Activated CD4-positive, alpha-beta T cell treated with anti-CD3 and anti-CD28 coated beads, Interleukin-2, amount 50 U/mL, for 24 hours (primary cell): ENCODE data around the gene USP49.
"Not testable (repeated sequence)": the region's sequence is repeated elsewhere in the genome, so short reads cannot be mapped to it uniquely, and the experiment has no call there.

ENCODE experiments used
- DNase-seq, 2 donors: peaks; one replicate each; pipeline ENCODE4 v3.0.0-alpha.2; 2020; ENCODE audit warnings: low read depth in 1 of 2, low spot score in 1 of 2

The USP49 gene

DNA sequence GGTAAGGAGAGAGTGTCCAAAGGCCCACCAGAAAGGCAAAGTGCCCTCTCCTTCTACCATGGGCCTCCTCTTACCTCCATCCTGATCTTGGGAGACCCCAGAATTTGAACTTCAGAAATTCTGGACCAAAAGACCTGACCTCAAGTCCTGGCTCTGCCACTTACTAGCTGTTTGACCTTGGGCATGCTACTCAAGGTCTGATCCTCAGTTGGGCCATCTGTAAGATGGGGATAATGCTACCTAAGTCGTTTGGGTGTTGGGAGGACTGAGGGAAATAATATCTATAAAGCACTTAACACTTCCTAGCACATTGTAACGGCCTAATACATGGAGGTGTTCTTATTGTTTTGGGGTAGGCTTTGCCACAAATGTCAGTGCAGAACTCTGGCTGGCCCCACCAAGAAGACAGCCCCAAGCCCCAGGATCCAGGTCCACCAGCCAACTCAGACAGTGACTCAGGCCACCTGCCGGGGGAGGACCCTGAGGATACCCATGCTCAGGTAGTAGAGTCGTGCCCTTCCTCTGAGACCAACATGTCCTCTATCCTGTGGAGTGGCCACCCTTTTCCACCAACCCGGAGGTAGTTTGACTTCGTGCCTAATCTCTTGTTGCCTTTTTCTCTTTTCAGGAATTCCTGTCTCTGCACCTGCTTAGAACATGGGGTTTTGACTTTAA lies 111.9 kb downstream of the USP49 start:
- no peak for DNase-seq

GRCh38 chr6:41781366-41781730 lies 113.8 kb downstream of the USP49 start:
- no peak for DNase-seq

- DNase-seq: no peak
Measured at GRCh38 chr6:41780551-41781365, 114.4 kb downstream of the USP49 start, which contains the start of gene PRICKLE4. Gene PRICKLE4, plus strand, starts transcription at chr6:41780782. Its CDS starts 2,692 bp downstream, at chr6:41783474.

DNA sequence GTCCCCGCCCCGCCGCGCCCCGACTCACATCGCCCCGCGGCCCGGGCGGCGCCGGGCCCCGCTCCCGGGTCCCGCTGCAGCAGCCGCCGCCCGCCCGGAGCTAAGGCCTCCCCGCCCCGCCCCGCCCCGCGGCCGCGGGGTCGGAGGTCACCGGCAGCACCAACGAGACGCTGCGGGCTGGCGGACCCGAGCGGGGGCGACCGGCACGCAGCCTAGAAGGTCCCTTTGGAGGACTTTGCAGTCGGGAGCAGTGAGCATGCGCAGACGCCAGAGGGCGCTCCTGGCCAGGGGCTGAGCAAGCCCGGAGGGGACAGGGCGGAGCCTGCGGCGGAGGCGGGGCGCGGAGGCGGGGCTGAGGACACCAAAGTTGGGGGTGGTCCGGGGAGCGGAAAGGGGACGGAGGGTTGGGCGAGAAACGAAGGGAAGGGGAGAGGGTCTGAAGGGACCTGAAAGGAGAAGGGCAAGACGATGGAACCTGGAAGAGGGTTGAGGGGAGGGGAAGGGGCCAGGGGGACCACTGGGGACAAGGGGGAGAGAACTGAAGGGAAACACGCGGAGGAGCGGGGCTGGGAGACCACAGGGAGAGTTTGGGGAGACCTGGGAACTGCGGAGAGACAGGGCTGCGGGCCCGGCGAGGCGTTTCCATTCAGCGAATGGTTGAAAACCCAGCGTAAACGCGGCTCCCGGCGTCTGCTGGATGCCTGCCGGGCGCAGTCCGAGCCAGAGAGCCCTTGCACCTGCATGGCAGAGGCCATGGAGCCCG lies 115.2 kb downstream of the USP49 start, which contains the start of gene FRS3:
Gene FRS3 (minus strand): TSS at position 113 of the 763 bp plus-strand sequence. CDS start 2,913 bp downstream, outside the sequence.
- peak; percentile 99 for DNase-seq

DNA sequence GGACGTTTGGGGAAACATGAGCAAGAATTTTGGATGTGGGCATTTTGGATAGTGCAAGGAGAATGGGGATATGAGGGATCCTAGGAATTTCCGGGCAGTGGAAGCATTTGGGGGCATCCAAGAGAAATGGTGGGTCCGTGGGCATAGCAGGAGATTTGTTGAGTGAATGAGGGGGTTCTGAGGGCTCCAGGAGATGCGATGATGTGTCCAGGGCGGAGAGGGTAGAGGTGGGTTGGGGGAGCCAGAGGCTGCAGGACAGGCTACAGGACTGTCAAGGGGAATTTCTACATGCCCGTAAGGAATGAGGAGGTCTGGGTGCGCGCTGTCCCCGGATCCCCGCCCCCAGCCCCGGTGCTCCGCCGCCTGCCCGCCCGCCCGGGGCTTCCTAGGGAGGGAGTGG lies 115.8 kb downstream of the USP49 start:
- DNase-seq: no peak

DNA sequence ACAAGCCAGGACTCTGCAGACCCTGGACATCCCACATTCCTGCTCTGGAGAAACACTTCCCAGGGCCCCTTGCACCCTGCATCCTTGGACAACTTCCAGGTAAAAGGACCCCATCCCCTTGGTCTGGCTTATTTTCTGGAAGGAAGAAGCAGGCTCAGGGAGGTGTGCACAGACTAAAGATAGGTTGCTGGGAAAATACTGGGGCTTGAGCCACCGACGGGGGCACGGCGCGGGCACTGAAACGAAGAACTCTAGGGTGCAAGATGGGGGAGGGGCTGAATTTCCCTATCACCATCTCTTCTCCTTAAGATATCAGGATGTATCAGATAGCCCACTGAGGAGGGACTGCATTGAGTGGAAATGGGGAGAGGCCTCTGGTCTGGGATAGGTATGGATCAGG lies 116.3 kb downstream of the USP49 start:
- no peak for DNase-seq

DNA sequence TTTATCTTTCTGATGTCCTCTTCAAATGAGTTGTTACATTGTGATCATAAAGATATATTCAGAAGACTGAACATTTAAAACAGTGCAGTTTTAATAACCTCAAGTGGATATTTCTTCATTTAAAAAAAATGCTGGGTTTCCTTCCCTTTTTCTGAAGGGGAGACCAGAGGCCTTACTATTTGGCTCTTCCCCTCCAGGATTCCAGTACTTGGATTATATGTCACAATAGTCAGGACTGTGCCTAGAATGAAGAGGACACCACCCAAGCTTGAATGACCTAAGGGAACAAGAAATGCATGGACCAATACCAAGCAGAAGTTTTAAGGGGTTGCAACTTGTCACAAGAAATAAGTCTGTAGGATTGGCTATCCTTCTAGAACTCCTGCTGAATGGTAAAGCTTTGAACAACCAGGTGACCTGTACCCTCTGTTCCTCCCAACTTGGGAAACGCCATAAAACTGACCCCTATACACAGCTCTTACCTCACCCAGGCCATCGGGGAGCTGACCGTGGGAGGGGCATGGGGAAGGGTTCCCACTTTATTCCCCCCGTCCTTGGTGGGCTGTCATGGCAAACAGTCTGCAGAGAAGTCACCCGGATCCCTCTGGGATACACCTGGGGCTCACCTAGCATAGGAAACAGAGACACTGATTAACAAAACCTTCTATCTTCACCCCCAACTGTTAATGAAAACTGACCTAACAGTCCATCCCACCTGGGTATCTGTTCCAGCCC lies 117.5 kb downstream of the USP49 start:
- no peak for DNase-seq

DNA sequence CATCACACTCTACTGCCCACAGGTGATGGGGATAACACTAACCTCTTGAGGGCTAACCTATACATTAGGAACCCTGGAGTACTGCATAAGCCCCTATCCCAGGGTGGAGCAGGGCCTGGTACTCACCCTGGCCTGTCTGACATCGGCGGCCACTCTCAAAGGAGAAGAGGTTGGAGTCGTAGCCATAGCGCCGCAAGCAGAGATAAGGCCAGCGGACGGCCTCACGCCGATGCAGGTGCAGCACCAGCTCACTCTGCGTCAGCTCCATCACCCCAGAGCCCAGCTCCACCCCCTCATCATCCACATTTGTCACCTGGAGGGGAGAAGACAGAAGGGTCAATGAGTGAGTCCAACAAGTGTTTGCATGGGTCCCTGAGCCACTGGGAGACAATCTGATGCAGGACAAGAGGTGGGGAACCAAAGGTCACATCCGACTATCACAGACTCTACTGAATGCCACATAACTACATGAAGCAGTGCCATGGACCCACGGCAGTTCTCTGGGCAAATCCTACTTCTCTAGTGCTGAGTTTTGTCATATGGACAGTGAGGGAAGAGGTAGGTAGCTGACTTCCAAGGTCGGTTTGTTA lies 119.8 kb downstream of the USP49 start:
- DNase-seq: no peak

DNA sequence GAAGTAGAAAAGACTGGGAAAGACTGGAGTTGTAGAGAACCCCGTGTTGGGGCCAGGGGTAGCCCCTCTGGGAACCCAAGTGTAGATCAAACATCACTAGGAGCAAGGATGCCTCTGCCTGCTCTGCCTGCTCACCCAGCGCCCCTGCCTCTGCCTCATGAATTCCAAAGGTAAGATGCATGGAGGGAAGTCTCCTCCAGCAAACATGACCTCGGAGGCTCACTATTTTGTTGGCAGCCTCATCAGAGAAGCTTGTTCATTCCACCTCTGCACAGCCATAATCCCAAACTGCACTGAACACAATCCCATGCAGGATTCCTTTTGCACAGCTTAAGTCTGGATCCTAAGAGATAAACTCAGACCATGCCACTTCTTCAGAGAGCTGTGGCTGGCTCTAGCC lies 120.3 kb downstream of the USP49 start:
- DNase-seq: no peak

DNA sequence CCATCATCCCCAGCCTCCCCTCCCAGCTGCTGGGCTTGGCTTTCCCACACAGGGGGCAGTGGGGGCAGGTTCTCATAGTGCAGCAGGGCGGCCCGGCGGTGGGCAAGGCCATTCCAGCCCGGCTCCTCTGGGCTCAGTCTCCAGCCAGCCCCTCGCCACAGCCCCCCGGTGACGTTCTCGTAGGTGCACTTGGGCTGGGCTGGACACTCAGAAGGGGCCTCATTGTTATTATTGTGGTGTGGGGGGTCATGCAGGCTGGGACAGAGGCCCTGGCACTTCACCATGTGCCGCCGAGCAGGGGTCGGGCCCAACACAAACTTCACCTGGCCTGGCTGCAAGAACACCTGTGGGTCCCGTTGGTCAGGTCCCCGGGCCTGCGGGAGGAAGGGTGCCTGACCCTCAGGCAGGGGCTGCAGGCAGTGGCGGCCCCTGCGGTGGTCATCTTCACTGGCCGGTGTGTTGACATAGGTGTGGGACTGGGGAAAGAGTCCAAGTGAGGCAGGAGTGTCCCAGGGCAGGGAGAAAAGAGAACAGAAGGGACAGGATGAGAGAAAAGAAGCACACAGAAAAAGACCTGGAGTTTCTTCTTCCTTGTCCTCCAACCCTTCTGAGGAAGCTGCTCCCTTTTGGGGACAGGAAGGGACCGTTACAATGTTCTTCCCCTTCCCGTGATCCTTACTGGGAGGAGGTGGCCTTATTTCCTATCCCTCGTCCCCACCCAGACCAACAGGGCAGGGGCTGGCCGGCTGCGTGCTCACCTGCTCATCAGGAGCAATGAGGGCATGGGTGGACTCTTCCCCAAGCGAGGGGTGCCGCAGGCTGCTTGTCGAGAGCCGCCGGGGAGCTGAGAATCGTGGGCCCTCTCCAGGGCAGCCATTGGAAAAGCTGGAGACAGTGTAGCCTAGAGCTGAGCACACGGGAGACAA lies 123.9 kb downstream of the USP49 start:
- DNase-seq: no peak

GRCh38 chr6:41770381-41771057 lies 124.7 kb downstream of the USP49 start:
- no peak for DNase-seq

DNA sequence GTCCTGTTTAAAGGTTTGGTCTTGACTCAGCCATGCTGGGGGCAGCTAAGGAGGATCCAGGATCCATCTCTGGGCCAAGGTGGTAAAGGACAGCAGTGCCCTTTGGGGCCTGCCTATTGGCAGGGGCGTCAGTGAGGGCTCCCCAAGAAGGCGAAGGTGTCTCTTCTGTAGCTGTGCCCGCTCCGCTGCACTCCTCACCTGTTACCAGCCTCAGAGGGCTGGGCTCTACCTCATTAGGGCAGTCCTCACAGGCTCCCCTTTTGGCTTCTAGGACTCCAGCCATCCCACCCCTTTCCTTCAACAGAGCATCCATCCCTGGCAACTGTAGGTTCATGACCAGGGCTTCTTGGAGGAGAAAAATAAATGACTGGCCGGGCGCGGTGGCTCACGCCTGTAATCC lies 125.8 kb downstream of the USP49 start:
- DNase-seq: no peak

DNA sequence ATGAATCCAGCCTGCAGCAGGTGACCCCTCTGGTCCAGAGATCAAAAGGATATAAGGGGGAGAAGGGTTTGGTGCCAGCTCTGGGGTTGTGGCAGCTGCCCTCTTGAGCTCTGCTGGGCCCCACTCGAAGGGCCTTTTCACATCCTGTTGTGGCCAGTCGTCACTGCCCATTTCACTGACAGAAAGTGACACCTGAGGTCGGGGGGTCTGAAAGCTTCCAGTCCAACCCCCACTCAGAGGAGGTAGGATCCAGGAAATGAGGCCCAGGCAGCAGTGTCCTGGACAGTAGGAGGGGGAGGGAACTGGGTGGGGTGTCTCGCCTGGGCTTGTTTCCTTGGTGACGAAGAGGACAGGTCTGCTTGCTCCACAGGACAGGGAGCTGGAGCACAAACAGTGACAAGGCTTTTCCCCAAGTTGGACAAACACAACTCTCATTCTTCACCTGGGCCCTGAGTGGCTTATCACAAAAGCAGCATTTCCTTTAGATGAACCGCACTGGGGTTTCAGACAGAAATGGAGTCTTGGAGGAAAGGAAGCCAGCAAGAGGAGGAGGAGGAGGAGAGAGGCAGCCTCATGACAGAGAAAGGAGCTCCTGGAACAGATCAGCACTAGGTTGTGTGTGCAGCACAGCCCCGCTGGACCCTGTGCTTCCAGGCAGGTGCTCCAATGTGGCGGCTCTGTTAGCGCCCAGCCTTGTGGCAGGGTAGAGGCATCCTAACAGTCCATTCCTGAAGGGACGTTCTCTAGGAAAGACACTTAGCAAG lies 126.4 kb downstream of the USP49 start:
- DNase-seq: no peak

GRCh38 chr6:41767112-41767833 lies 127.9 kb downstream of the USP49 start:
- no peak for DNase-seq

DNA sequence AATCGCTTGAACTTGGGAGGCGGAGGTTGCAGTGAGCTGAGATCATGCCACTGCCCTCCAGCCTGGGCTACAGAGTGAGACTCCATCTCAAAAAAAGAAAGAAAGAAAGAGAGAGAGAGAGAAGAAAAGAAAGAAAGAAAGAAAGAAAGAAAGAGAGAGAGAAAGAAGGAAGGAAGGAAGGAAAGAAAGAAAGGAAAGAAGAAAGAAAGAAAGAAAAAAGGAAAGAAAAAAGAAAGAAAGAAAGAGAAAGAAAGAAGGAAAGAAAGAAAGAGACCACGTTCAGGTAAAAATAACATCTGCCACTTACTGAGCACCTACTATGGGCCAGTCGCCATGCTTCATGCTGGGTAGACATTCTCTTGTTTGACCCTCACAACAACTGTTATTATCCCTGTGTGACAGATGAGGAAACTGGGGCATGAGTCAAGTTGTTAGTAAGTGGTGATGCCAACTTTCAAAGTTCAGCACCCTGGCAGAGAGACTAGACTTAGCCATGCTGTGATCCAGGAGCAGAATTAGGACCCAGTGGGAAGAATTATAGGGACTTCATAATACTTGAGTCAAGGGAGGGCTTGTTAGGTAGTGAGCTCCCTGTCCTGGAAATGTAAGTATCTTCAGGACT lies 129.0 kb downstream of the USP49 start:
- DNase-seq: not testable (repeated sequence)

DNA sequence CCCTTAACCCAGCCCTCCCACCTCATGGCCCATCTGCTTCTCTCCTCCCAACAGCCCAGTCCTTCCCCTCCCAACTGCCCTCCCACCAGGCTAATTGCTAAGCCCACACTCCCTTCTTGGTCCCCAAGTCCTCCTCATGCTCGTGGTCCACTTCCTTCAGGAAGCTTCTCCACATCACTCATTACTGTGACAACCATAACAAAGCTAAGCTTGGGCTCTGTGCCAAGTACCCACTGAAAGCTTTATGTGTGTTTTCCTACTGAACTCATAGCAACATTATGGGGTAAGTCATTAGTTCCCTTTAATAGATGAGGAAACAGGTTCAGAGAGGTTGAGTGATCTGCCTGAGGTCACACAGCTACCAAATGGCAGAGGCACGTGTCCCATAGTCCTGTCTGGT lies 131.7 kb downstream of the USP49 start:
- no peak for DNase-seq

- no peak for DNase-seq
Measured at GRCh38 chr6:41759905-41760579, 135.1 kb downstream of the USP49 start.
